ENCODE results near the gene C1orf21. TPM values are rescaled to one million over a fixed set of nuclear protein-coding genes. Genes with fewer than 3 reads are reported as not detected.

Gene C1orf21
- total RNA-seq, 4 donors from 2014 or later: 106 to 206 (median 154) TPM

GRCh38 chr1:184597650-184598357 is 211.0 kb downstream of the C1orf21 start:
- no peak overlapping the region for H3K4me3 ChIP-seq
- H3K36me3 ChIP-seq: peaks cover 0 to 10% of the 10 kb centered on the region in 2 donors
- H3K27ac ChIP-seq: peak overlapping the region; percentile 6 to 56 (median 49)
- TF ChIP-seq CTCF (IDR thresholded peaks at IDR 0.05 in 4 of 5, conservative IDR thresholded peaks at IDR 0.05 in 1 of 5) (no peak), POLR2A (IDR thresholded peaks at IDR 0.05) (no peak)
- peak in 1 of 2 donors; percentile 10 for ATAC-seq
- no peaks in the 10 kb centered on the region for H3K9me3 ChIP-seq
- no peaks in the 10 kb centered on the region for H3K27me3 ChIP-seq
- intact Hi-C loops (cut with DNase I; ENCODE audit: low total_unique reads) (no loop called here), in situ Hi-C loops (cut with MboI; ENCODE audit: low sequenced_read_pairs in 4 of 4) (no loop called here)
- DNase-seq: no peak
- peaks cover 6 to 10% of the 10 kb centered on the region in 2 donors for H3K4me1 ChIP-seq

GRCh38 chr1:184598403-184599193 is 211.8 kb downstream of the C1orf21 start:
- peaks cover 0 to 10% of the 10 kb centered on the region in 2 donors for H3K36me3 ChIP-seq
- H3K4me1 ChIP-seq: peaks cover 6 to 10% of the 10 kb centered on the region in 2 donors
- no peaks in the 10 kb centered on the region for H3K9me3 ChIP-seq
- no peak for TF ChIP-seq CTCF (IDR thresholded peaks at IDR 0.05 in 4 of 5, conservative IDR thresholded peaks at IDR 0.05 in 1 of 5)
- TF ChIP-seq POLR2A (IDR thresholded peaks at IDR 0.05): no peak
- ATAC-seq: no peak
- no peaks in the 10 kb centered on the region for H3K27me3 ChIP-seq
- in situ Hi-C loops (cut with MboI; ENCODE audit: low sequenced_read_pairs in 4 of 4): no loop called here
- peak overlapping the region in 3 of 4 donors; percentile 6 to 56 (median 51) for H3K27ac ChIP-seq
- no peak overlapping the region for H3K4me3 ChIP-seq
- intact Hi-C loops (cut with DNase I; ENCODE audit: low total_unique reads): no loop called here
- no peak for DNase-seq

- H3K4me1 ChIP-seq: peaks cover 0 to 9% of the 10 kb centered on the region in 2 donors
- H3K27ac ChIP-seq: peak overlapping the region in 1 of 4 donors; percentile 25
- no peaks in the 10 kb centered on the region for H3K9me3 ChIP-seq
- ATAC-seq: no peak
- TF ChIP-seq CTCF (IDR thresholded peaks at IDR 0.05 in 4 of 5, conservative IDR thresholded peaks at IDR 0.05 in 1 of 5) (no peak), POLR2A (IDR thresholded peaks at IDR 0.05) (no peak)
- H3K4me3 ChIP-seq: no peak overlapping the region
- intact Hi-C loops (cut with DNase I; ENCODE audit: low total_unique reads) (no loop called here), in situ Hi-C loops (cut with MboI; ENCODE audit: low sequenced_read_pairs in 4 of 4) (no loop called here)
- H3K27me3 ChIP-seq: no peaks in the 10 kb centered on the region
- H3K36me3 ChIP-seq: no peaks in the 10 kb centered on the region
- DNase-seq: no peak
These were observed 217.5 kb downstream of the C1orf21 start for GRCh38 chr1:184604152-184604900.

GRCh38 chr1:184605941-184606340 is 219.1 kb downstream of the C1orf21 start:
- peaks cover 0 to 10% of the 10 kb centered on the region in 2 donors for H3K4me1 ChIP-seq
- intact Hi-C loops (cut with DNase I; ENCODE audit: low total_unique reads): no loop called here
- H3K4me3 ChIP-seq: no peak overlapping the region
- H3K9me3 ChIP-seq: no peaks in the 10 kb centered on the region
- no peak for TF ChIP-seq CTCF (IDR thresholded peaks at IDR 0.05 in 4 of 5, conservative IDR thresholded peaks at IDR 0.05 in 1 of 5)
- no peak for TF ChIP-seq POLR2A (IDR thresholded peaks at IDR 0.05)
- DNase-seq: no peak
- H3K27me3 ChIP-seq: no peaks in the 10 kb centered on the region
- in situ Hi-C loops (cut with MboI; ENCODE audit: low sequenced_read_pairs in 4 of 4): no loop called here
- ATAC-seq: no peak
- H3K36me3 ChIP-seq: no peaks in the 10 kb centered on the region
- H3K27ac ChIP-seq: peak overlapping the region; percentile 3 to 56 (median 43)

Data from gastrocnemius medialis (tissue), 4 donors.